GM19468 (cell line): ENCODE data around the gene GJD3.

ENCODE experiments used
- ATAC-seq: cut with Tn5 transposase; IDR thresholded peaks from one replicate; pipeline ENCODE4 v1.9.1; 2021; ENCODE audit warnings: mild to moderate bottlenecking, moderate library complexity, moderate number of reproducible peaks; ENCODE audit not compliant: unreplicated experiment; ENCODE audit errors: extremely low read depth

Gene GJD3

GRCh38 chr17:40326832-40327199 lies 37.7 kb downstream of the GJD3 start:
- ATAC-seq = no peak

GRCh38 chr17:40326014-40326831 lies 38.3 kb downstream of the GJD3 start:
- ATAC-seq = no peak

DNA sequence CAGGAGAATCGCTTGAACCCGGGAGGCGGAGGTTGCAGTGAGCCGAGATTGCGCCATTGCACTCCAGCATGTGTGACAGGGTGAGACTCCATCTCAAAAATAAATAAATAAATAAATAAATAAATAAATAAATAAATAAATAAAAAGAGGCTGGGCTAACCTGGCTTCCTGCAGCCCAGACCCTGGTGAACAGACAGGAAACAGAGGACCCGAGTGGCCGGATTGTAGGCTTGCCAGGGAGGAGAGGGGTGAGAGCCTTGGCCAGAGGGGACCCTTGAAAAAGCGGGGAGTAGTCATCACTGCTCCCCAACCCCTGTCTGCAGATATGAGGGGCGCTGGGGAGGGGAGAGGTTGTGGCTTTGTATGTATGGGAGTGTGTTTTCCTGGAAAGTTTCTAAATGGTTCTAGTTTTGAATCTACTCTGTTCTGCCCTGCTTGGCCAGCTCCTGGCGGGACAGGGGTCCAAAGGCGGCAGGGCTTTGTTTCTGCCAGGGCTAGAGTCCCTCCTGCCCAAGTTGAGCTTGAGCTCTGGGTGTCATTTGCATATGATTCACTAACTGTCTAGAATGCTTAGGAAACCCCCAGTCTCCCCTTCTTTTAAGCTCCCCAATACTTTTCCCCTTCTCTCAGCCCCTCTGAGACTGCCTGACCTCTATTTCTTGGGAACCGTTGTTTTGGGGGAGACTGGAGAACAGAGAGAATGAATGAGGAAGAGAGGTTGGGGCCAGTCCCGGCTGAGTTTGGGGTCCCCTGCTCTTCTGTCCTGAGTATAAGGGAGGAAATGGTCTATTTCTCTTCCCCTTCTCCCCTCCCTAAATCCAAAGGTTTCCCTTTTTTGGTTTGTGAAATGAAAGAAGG lies 39.2 kb downstream of the GJD3 start:
- no peak for ATAC-seq

DNA sequence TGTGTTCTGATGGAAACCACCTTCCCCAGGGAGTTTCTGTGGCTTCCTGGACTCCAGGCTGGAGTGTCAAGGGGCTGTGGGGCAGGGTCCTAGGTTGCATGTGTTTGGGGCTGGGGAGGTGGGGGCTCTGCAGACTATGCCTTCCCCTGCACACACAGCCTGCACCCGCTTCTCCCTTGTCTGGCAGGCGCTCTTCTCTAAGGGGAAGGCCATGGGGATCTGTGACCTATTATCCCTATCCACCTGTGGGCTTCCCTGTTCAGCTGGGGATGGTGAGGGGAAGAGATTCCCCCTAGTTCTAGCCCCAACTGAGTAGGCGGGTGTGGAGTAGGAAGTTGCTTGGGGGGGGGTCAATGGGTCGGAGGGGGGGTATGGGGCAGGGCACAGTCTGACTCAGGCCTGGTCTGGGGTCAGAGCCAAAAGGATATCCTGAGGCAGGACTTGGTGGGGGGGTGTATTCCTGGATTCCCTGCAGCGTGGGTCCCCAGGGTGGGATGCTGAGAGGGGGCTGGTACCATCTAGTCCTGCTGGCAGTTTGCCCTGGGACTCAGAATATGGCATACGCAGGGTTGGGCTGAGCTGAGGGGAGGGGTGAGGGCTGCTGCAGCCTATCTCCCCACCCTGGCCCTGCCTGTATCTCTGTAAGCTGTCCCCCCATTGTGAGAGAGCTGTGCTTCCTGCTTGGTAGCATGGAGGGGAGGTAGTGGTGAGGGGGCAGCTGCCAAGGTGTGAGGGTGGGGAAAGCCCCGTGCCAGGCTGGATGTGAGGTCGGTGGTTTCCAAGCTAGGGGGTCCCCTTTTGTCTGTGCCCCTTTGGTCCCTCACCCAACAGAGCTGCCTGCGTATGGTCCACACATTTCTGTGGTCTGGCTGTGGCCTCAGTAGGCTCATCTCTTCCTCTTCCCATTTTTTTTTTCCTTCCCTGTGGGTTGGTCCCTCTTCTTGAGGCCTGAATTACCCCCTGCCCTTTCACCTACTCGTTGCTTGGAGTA lies 40.9 kb downstream of the GJD3 start:
- no peak for ATAC-seq

- no peak for ATAC-seq
Measured at GRCh38 chr17:40322358-40323315, 41.9 kb downstream of the GJD3 start.

DNA sequence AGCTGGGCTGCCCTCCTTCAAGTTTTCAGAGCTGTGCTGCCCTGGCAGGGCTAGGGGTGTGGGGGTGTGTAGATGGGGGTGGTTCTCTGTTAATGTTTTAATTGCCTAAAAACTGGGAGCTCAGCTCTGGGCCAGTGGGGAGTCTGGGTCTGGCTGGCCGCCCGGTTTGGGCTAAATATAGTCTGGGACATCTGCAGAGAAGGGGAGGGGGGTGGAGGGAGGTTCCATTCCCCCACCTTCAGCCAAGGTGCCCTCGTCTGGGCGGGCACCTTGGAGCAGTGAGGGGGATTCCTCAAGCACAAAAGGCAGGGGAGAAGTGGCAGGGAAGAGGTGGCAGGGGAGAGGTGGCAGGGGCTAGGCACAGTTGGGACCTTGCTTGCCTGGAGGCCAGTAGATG lies 42.6 kb downstream of the GJD3 start:
- no peak for ATAC-seq

- ATAC-seq = no peak
Measured at GRCh38 chr17:40321524-40321929, 43.0 kb downstream of the GJD3 start.

DNA sequence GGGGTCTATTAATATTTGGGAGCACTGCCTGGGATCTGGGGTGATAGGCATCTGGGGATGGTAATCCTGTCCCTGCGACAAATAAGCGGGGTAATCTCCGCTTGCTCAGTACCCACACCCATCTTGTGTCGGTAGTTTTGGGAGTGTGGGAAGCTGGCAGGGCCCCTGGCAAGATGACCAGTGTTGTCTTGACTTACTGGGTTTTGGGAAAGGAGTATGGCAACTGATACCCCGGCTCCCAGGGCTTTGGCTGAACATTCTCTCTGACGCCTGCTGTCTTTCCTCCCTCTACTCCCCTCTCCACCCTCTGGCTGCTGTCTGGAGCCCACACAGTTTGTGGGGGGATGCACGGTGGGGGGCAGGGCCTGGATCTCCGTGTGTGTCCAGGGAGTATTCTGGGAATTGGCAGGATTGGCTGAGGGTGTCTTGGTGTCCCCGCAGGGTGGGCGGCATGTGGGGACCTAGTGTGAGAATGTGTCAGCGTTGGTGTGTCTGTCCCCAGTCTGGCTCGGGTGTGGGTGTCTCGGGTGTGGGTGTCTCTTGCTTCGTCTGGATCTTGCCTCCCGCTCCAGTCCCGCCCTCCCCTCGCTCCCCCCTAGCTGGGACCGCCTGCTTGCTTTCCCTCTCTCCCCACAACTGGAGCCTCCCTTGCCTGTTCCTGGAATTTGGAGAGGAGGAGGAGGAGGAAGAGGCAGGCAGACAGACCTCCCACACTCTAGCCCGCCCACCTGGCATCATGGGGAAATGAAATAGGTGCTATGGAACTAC lies 43.6 kb downstream of the GJD3 start:
- no peak for ATAC-seq

- ATAC-seq = no peak
Measured at GRCh38 chr17:40319651-40320540, 44.6 kb downstream of the GJD3 start.

DNA sequence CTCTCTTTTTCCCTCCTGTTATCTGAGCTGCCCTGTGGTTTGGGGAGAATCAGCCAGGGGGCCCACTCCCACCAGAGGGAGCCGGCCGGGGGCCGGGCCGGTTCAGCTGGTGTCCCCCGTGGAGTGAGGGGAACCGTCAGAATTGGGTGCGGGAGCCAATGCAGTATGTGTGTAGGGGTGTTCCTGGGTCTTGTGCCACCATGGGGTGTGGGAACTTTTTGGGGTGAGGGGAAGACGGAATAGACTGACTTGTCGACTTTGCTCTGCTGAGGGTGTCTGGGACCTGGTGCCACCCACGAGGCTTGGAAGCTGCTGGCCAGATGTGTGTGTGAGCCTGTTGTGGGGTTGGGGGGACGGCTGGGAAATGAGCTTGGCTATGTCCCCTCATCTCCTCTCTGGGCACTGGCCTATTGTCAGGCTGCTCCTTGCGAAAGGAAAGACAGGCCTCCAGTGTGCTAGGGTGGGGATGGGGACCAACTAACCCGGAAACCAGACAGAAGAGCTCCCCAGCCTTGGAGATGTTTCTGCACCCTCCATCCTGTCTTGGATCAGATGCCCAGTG lies 45.6 kb downstream of the GJD3 start:
- no peak for ATAC-seq

- ATAC-seq = peak; percentile 30
Measured at GRCh38 chr17:40317880-40318829, 46.4 kb downstream of the GJD3 start.

DNA sequence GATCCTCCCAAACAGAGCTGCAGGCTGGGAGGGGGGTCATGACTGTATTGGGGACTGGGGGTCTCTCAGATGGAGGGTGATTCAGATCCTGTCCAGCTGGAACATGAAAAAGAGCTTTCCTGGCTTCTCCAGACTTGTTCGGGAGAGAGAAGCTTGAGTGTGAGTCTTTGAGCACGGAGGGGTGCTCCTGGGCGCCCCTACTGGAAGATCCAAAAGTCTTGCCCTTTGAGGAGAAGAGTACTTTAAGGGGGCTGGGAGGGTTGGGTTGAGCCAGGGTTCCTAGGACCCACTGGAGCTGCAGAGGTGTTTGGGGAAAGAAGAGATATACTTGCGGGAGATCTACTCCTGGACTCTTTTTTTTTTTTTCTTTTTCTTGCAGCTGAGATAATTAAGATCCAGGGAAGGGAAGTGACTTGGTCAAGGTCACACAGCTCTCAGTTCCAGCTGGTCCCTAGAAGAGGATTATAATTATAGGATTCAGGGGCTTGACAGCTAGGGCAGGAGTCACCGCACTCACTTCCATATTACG lies 47.1 kb downstream of the GJD3 start:
- ATAC-seq = no peak

DNA sequence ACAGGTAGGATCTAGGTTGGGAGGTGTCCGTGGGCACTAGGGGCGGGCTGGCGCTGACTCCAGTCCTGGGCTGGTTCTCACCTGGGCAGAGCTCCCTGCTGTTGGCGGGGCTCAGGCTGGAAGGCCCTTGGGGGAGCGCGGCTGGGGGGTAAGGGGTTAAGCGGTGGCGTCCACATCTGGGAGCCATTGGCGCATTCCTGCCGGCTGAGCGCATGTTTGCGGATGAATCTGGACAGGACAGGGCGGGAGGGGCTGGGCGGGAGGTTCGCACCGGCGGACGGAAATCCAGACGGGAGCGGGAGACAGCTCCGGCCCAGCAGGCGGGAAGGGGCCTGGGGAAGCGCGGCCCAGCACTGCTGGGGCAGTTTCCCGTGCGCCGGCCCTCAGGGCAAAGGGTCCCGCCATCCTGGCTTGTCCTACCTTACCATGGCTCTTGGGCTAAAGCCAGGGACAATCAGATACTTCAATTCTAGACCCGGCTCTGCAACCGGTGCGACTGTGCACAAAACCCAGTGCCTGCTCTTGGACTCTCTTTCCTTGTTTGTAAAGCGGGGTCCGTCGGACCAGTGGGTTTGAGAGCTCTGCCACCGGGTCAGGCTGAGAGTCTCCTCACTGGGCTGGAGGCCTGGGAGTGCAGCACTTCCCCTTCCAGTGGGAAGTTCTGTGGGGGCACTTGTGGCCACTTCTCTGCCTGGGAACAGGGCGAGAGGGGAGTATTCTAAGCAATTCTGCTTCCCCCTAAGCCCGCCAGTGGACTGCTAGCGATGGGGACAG lies 47.8 kb downstream of the GJD3 start:
- no peak for ATAC-seq

DNA sequence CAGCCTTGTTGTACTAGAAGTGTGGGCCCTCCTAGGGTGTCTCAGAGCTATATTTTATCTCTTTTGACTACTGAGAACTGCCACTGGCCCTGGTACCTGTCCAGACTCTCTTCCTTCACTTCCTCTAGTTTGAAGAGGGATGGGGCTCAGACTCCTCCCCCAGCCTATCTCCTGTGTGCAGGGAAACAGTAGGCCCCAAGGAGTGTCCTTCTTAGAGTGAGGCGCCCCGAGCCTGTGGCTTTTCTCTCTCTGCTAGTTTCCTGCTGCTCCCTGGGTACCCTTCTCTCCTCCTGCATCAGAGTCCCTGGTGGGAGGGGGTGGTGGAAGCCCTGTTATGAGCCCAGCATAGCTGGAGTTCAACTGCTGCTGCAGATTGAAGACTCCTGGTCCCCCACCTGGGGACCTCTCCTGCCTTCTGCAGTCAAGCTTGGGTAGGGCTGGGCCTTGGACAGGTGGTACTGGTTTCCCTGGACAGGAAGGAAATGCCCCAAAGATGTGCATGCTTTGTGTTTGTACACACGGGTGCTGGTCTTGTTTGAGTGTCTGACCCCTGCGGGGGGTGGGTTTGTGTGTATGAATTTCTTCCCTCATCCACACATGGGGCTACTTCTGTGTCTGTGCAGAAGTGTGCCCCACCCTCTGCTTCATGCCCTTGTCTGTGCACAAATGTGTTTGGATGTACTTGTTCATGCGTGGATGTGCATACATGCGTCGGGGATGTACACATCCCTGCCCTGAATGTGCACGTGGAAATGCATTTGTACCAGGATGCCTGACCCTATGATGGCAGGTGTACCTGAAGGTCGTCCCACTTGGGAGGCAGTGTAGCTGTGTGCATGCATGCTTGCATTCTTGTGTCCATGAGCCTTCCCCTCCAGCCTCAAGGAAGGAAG lies 48.6 kb downstream of the GJD3 start:
- no peak for ATAC-seq
